ENCODE measurements around the gene SLC44A1.

DNA sequence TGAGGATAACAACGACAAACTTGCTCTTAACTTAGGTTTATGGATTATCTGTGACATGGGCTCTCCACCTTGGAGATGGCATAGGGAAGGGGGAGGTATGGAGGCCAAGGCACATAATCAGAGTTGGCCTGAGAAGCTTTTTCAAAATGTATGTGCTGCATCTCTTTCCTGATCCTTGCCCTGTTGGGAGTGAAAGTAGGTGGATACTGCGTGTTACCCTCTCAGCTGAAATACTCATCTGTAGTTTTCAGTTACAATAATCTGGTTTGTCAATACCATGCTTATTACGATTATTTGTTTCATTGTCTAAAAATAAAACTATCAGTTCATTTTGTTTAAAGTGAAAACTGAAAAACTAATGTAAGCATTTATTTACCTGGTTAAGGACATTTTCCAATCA is 86.7 kb downstream of the SLC44A1 start:
- no peak for TF ChIP-seq POLR2A (IDR thresholded peaks at IDR 0.05)
- TF ChIP-seq, protein P1, sequence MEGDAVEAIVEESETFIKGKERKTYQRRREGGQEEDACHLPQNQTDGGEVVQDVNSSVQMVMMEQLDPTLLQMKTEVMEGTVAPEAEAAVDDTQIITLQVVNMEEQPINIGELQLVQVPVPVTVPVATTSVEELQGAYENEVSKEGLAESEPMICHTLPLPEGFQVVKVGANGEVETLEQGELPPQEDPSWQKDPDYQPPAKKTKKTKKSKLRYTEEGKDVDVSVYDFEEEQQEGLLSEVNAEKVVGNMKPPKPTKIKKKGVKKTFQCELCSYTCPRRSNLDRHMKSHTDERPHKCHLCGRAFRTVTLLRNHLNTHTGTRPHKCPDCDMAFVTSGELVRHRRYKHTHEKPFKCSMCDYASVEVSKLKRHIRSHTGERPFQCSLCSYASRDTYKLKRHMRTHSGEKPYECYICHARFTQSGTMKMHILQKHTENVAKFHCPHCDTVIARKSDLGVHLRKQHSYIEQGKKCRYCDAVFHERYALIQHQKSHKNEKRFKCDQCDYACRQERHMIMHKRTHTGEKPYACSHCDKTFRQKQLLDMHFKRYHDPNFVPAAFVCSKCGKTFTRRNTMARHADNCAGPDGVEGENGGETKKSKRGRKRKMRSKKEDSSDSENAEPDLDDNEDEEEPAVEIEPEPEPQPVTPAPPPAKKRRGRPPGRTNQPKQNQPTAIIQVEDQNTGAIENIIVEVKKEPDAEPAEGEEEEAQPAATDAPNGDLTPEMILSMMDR (IDR thresholded peaks at IDR 0.05) = no peak
